NCI-H187 (cell line): Measurements from ENCODE around the gene PRKCZ.

Source experiments
- DNase-seq, 2 experiments: peaks; one replicate each; lab custom pipeline; 2025; lab: John Stamatoyannopoulos, UW

Gene PRKCZ

GRCh38 chr1:2157856-2158255, 107.6 kb downstream of the PRKCZ start:
- no peak for DNase-seq

- no peak for DNase-seq
These were observed 108.1 kb downstream of the PRKCZ start for GRCh38 chr1:2158272-2158671.

GRCh38 chr1:2159124-2159523, 108.9 kb downstream of the PRKCZ start:
- DNase-seq, result no peak

- no peak for DNase-seq
These were observed 110.5 kb downstream of the PRKCZ start for GRCh38 chr1:2160451-2161300.

- DNase-seq, result no peak
These were observed 113.0 kb downstream of the PRKCZ start for GRCh38 chr1:2163205-2163604.

- no peak for DNase-seq
These were observed 115.4 kb downstream of the PRKCZ start for GRCh38 chr1:2165646-2166045.

- DNase-seq, result no peak
These were observed 116.0 kb downstream of the PRKCZ start for GRCh38 chr1:2166254-2166653.

- DNase-seq, result no peak
These were observed 116.5 kb downstream of the PRKCZ start for GRCh38 chr1:2166695-2167094.

GRCh38 chr1:2168090-2168489, 117.9 kb downstream of the PRKCZ start:
- no peak for DNase-seq

GRCh38 chr1:2168535-2168934, 118.3 kb downstream of the PRKCZ start:
- DNase-seq, result no peak

GRCh38 chr1:2169200-2169836, 119.1 kb downstream of the PRKCZ start:
- no peak for DNase-seq

GRCh38 chr1:2170211-2170610, 120.0 kb downstream of the PRKCZ start:
- DNase-seq, result no peak

GRCh38 chr1:2172012-2172411, 121.8 kb downstream of the PRKCZ start:
- DNase-seq, result no peak

GRCh38 chr1:2172551-2173146, 122.4 kb downstream of the PRKCZ start:
- no peak for DNase-seq

- no peak for DNase-seq
These were observed 123.5 kb downstream of the PRKCZ start for GRCh38 chr1:2173546-2174347.

GRCh38 chr1:2174348-2175054, 124.3 kb downstream of the PRKCZ start:
- DNase-seq, result peak in 1 of 2 experiments; percentile 9

GRCh38 chr1:2175055-2175414, 124.8 kb downstream of the PRKCZ start:
- no peak for DNase-seq

- DNase-seq, result no peak
These were observed 125.7 kb downstream of the PRKCZ start for GRCh38 chr1:2175681-2176454.

- no peak for DNase-seq
These were observed 126.4 kb downstream of the PRKCZ start for GRCh38 chr1:2176615-2177014.

GRCh38 chr1:2177541-2177940, 127.3 kb downstream of the PRKCZ start:
- no peak for DNase-seq

- no peak for DNase-seq
These were observed 127.8 kb downstream of the PRKCZ start for GRCh38 chr1:2177946-2178538.
